NCI-H69 (cell line): ENCODE data around the gene ITPRIP.
A peak's percentile ranks its signal among the peaks of the same experiment; 100 is the strongest.

Experiments
- DNase-seq: peaks from one replicate; lab custom pipeline; 2025; lab: John Stamatoyannopoulos, UW

ITPRIP gene

DNA sequence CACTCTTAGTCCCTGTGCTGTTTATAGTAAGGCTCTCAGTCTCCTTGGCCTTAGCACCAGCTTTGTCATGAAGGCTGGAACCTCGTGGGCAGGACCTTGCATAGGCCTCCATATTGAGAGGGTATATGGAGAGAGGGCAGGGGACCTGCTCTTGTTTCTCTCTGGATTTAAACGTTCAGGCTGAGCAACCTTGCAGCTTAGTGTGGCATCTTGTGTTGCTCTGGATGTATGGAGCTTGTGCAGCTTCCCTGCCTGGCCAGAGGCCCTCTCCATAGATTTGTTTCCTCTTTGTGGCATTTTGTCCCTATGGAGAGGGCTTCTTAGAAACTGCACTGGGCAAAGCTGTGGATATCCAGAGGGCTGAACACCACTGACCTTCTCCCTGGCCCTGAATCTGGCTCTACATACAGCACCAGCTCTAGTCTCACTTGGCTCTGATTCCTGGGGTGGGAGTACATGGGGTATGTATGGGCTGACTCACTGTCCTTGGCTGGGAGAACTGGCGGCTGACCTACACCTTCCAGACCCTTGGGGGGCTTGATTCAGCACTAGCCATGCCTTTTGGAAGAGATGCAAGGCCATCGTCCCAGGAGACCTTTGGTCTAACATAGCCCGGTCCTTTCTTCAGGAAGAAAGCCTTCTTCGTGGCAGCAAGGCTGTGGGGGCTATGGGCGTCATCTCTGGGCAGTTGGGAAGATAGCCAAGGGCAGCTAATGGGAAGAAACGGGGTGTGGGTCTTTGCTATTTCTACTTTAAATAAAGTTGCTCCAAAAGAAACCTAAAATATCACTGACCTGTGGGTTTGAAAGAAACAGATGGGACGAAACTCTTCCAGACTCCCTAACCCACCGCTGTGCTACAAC lies 30.5 kb downstream of the ITPRIP start:
- no peak for DNase-seq

DNA sequence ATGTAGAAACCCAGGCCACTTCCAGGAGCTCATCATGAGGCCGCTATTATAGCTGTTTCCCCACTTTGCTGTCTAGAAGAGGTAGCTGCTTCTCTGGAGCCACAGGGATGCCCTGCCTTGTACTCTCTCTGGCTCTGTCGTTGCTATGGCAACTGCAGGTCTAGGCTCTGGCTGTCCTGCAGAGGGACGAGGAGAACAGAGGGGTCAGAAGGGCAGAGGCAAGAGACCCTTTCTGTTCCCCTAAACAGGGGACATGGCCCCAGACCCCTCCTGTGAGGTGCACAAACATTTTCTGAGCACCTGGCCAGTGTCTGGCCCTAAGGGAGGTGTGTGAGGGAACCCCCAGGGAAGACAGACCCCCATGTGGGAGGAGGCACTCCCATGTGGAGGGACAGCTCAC lies 31.4 kb downstream of the ITPRIP start:
- DNase-seq = no peak

DNA sequence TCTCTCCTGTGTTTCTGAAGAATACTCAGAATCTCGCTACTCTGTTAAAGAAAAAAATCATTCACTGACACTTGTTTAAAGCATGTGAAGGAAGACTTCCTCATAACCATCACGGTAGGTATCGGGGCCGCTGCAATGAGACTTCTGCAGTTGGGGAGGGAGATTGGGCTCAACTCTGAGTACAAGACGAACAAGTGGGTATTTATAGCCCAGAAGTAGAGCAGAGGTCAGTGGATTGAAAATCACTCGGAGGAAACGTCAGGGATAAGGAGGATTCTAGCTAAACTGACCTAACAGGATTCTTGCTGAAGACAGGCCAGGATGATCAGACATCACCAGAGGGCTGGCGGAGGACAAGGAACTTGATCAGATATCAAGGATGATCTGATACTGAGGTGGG lies 33.3 kb downstream of the ITPRIP start:
- no peak for DNase-seq

DNA sequence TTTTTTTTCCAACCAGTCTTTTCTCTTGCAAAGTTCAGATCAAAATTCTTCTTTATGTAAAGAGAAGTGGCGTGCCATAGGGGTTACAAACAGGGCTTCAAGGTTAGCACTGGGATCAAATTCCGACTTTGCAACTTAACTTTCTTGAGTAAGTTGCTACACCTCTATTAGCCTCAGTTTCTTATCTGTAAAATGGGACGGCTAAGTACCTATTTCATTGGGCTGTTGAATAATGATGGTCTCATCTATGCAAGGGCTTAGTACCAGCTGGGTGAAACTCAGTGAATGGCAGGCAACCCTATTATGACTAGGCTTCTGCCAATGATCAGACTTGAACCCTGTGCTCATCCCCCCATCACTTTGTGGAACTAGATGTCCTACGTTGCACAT lies 33.9 kb downstream of the ITPRIP start:
- no peak for DNase-seq

DNA sequence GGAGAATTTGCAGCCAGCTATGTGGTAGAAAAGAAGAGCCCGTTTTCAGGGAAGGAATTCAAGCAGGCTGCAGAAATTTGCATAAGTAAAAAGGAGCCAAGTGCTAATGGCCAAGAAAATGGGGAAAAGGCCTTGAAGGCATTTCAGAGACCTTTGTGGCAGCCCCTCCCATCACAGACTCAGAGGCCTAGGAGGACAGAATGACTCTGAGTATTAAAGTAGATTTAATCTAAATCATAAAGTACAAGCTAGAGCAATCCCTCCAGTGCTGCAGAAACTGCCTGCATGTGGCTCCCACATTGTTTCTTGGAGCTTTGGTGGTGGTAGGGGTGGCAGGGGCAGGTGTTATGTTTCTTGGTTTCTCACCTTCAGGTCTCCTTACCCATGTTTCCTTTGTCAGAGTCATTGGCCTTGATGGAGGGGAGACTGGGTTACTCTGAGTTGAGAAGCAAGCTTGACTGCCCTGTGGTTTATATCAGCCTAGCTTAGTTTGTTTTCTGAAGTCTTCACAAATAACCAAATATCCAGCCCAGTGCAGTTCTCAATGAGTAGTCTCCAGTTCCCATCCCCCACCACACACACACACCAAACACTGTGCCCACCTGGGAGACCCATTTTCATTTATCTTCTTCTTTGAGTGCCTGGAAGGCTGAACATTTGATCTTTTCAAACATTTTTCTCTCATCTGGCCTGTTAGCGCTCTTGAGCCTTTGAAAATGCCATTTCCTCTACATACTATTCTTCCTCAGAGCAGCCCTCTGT lies 34.5 kb downstream of the ITPRIP start:
- no peak for DNase-seq

DNA sequence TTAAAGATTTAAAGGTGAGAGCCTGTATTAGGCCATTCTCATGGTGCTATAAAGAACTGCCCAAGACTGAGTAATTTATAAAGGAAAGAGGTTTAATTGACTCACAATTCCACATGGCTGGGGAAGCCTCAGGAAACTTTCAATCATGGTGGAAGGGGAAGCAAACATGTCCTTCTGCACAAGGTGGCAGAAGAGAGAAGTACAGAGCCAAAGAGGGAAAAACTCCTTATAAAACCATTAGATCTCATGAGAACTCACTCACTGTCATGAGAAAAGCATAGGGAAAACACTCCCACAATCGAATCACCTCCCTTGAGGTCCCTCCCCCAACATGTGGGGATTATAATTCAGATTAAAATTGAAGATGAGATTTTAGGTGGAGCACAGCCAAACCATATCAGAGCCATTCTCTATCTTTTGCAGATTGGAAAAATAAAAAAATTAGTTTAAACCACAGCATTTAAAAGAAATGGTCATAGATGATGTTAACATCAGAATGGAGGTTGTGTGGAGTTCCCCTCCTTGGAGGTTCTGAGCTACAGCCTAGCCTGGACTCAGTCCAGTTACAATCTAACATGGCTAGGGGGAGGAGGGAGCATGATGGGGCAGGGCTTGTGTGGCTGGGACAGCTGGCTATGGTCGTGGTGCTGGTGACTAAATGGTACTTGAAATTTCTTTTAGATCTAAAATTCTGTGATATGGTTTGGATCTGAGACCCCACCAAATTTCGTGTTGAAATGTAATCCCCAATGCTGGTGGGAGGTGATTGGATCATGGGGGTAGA lies 36.2 kb downstream of the ITPRIP start:
- DNase-seq = no peak

DNA sequence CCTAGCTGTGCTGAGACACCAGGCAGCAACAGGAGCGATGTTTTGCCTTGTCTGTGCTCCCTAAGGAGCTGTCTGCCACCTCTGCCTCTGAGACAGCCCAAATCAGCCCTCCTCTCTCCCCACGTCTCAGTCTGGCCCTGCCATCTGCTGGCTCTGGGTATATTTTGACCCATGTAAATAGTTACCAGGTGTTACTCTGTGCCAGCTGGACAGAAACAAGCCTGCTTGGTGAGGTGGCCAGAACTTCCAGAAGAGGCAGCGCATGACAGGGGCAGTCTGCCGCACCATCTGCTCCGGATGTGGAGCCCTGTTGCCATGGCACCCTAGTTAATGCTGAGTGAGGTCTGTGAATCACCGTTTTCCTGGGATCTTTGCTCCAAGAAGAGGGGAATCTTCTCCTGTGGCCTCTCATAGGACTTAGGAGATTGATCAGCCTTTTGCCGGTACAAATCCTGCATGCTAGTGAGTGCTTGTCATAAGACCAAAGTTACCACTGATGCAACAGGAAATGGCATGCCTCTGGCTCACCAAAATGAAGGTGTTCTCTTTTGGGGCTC lies 37.5 kb downstream of the ITPRIP start:
- DNase-seq = peak; percentile 96

DNA sequence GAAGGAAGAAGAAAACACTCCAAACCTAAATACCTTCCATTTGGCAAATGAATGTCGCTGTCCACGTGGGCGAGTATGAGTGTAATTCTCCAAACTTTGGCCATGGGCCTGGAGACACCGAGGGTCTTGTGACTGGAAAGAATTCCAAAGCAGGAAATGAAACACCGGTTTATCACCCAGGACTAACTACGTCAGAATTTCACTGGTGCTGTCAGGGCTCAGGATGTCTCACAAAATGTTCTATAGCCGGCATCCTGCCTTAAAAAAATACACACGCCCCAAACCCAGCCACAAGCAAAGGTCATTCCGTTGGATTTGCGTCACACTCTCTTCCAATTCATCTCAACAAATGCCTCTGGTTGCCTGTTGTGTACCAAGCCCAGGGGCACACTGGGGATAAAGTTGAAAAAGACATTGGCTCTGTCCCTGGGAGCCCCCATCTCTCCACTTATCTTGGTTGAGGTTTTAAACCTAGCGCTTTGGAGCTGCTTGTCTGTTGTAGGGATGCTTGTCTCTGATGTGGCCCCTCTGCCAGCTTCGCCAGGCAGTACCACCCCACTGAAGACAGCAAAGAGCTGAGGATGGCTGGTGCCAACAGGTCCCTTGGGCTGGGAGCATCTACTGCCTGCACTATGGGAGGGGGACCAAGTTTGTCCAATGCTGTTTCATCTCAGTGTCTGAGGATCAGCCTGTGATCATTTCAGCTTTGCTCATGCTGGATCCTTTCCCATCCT lies 38.1 kb downstream of the ITPRIP start:
- no peak for DNase-seq

DNA sequence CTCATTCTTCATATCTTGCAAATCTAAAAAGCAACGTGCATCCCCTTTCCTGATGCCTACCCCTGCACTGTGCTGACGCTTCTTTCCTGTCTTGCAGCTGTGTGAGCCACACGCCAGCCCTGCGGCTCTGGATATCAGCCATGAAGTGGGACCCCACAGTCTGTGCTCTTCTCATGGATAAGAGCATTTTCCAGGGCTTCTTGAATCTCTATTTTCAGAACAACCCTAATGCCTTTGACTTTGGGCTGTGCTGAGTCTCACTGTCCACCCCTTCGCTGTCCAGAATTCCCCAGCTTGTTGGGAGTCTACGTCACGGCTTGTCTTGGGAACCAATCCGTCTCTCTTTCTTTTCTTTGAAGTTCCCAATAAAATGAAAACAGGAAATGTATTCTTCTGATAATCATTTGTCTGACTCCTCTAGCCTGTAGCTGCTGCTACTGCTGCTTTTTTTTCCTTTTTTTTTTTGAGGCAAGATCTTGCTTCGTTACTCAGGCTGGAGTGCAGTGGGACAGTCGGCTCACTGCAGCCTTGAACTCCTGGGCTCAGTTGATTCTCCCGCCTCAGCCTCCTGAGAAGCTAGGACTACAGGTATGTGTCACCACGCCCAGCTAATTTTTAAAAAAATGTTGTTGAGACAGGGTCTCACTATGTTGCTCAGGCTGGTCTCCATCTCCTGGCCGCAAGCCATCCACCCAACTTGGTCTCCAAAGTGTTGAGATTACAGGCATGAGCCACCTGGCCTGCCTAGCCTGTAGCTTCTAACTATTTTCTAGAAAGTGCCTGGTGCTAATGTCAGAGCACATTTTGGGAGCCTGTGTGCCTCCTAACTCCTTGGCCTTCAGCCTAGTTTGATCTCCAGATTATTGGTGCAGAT lies 39.0 kb downstream of the ITPRIP start:
- DNase-seq = no peak

DNA sequence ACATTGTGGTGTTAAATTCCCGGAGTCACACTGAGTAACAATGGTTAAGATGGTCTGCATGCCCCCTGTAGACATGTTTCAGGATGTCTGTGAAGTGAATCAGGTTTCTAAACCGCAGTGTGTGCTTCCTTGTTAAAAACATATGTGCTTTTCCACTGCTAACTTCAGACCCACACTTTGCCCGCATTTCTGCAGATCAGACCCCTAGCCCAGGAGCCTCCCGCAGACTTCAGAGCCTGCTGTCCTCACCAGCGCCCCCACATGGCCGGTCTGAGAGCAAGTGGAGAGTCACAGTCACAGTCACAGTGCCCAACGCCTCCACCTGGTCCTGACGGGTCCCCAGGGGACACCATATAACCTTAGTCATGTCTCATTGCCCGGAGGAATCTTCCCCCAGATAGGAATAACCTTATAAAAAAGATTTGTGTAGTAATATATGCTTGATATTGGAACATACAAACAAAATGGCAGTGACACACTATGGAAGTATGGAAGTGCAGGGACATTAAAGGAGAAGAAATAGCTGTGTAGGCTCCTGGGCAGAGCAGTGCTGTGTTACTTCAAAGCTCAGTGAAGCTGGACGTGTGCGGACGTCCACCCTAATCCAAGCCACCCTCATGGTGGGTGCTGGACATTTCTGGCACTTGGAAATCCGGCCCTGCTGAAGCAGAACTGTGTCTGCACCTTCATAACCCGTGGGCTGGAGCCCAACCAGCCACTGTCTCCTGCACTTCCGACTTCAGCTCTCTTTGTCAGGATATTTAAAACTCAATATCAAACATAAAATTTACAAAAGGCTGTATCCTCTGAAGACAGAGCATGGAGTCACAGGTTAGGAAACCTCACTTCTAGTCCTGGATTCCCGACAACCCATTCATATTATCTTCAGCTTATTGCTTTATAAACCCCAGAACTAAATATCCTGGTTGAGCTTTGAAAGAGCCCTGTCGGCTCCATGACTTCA lies 40.3 kb downstream of the ITPRIP start:
- peak; percentile 30 for DNase-seq

DNA sequence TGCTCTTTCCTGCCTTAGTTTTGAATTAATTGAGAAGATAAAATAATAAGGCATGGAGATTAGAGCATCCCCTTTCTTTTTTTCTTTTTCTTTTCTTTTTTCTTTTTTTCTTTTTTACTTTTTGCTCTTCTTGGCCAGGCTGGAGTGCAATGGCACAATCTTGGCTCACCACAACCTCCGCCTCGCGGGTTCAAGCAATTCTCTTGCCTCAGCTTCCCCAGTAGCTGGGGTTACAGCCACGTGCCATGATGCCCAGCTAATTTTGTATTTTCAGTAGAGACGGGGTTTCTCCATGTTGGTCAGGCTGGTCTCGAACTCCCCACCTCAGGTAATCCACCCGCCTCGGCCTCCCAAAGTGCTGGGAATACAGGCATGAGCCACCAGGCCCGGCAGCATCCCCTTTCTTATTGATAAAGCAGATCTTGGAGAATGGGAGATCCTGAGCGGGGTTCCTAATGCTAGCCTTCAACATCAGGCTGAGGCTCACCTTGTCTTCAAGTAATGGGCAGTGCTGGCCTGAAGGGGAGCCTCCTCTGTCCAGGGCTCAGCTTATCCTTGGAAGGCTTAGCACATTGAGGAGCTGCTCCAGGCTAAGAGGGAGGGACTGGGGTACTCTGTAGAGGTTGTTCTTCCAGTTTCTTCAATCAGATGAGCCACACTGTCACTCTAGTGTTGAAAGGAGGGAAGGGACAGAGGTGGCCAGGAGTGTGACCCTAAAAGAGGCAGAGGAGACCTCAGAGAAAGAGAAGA lies 41.4 kb downstream of the ITPRIP start:
- no peak for DNase-seq

DNA sequence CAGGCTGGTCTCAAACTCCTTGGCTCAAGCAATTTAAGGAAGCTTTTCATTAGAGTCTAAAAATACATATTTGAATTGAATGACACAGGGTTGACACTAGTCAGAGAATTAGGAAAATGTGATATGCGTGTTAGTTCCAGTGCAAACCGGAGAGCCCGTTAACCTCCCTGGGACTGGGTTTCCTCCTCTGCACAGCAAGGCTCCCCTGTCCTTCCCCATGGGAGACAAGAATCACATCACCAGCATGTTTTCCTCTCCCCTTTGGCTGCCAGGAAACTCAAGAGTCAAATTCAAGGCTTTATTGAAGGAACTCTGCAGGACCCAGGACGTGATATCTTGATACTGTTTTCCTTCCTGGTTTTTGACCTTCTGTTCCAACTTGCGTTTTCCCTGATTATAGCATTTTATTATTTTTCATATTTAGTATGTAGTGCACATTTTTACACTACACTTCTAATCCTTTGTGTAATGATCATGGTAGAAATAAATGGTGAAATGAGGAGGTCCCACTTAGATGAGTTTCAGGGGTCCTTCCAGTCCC lies 44.4 kb downstream of the ITPRIP start:
- no peak for DNase-seq

DNA sequence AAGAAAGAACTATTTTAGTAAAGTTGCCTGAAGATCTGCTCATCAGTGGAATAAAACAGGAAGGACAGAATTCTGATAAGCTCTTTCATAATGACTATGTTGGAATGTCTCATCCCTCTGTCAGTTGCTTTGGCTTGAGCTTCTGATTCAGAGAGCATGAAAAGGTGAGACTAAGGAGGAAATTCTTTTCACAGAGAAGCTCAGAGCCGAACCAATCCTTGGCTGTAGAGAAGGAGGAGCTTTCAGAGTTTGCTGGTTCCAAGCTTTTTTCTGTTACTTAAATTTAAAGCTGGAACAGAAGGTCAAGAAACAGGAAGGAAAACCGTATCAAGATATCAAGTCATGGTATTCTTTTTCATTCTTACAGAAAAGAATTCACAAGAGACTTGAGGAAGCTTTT lies 45.3 kb downstream of the ITPRIP start:
- DNase-seq = no peak

DNA sequence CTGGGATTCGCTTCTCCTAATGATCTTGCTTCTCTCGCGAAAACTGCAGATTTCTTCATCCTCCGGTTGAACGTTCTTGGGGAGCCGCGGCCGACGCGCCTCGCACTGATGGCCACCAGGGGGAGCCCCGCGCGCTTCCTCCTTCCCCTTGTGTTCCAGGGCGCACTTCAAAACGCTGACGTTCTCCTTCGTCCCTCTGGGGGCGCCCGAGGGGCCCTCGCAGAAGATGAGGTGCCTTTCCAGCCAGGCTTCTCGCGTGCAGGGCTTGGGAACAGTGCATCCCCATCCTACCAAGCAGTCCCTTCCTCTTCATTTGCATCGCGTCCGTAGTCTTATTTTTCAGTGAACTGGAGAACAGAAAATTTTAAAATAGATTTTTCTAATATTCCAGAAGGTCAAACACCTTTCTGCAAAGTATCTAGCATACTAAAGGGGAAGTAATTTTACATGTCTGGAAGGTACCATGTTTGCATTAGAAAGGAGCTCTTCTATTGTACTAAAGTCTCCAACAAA lies 46.8 kb downstream of the ITPRIP start:
- peak; percentile 88 for DNase-seq

DNA sequence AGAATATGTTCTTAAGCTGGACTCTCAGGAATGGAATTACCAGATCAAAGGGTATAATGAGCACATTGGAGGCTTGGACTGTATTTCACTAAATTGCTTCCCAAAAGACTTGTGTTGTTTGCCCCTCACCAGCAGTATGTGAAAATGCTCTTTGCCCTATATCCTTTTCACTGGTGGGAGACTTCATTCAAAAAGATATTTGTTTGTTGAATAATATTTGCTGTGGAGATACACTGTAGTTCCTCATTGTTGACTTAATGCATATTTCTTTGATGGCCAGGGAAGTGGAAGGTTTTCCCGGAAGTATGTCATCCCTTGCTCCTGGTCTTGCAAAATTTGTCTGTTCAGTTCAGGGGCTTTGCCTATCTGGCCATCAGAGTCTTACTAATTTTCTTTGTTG lies 49.9 kb downstream of the ITPRIP start:
- DNase-seq = no peak

DNA sequence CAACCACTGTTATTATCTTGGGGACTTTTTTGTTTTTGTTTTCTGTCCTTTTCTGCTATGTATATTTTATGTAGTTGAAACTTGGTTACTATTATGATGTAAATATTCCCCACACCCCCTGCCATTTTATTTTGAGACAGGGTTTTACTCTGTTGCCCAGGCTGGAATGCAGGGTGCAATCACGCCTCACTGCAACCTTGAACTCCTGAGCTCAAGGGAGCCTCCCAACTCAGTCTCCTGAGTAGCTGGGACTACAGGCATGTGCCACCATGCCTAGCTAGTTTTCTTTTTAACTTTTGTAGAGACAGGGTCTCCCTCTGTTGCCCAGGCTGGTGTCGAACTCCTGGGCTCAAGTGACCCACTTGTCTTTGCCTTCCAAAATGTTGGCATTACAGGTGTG lies 51.3 kb downstream of the ITPRIP start:
- no peak for DNase-seq

DNA sequence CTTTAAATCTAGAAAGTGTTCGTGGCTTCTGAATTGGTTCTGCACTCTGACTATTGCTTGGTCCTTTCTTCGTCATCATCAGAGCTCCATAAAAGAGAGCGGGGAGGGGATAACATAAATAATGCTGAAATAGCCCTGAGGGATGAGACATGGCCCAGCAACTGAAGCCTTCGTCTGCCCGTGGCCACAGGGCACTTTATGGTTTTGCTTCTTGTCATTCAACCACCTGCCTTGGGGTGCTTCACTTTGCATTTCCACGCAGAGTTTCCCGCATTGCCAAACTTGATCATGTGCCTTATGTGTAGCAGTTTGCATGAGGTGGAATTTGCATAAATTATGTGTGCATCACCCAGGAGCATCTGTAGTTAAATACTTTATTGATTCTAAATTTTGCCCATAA lies 53.4 kb downstream of the ITPRIP start:
- DNase-seq = no peak

DNA sequence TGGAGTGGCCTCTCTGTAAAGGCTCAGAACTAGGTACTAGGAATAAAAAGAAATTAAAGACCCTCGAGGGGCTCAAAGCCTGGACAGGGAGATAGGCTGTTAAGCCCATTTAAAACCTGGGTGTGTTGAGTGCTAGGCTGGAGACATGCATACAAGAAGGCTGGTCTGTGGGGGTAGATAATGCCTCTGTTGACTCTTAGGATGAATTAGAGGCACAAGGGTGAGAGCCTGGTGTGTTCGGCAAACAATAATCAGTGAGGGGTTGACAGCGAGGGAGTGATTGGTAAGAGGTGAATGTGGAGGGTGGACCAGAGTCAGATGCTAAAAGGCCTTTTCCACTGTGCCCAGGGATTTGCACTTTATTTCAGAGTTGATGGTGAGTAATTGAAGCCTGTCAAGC lies 56.6 kb downstream of the ITPRIP start:
- peak; percentile 92 for DNase-seq
